ENCODE data around the gene PDIK1L.

PDIK1L gene

DNA sequence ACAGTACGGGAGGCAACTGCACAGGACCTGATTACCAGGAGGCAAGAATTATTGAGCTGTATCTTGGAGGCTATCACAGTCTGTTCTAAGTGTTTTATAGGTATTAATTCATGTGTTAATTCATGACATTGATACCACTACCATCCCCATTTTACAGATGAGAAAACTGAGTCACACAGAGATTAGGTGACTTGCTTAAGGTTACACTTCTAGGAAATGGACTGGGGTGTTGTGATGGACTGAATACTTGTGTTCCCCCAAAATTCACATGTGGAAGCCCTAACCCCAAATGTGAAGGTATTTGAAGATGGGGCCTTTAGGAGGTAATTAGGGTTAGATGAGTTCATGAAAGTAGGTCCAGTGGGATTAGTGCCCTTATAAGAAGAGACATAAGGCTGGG lies 34.1 kb upstream of the PDIK1L start:
- Histone ChIP-seq H3K9me3 (ENCODE audit: control insufficient read depth, insufficient read depth, low read length) (no peaks in the 10 kb centered on the region), H3K4me3 (ENCODE audit: low read depth, low read length) (no peak overlapping the region), H3K9ac (ENCODE audit: low read depth, low read length) (no peak overlapping the region), H3K36me3 (ENCODE audit: control insufficient read depth, insufficient read depth, low read length) (no peaks in the 10 kb centered on the region), H3K27ac (ENCODE audit: low read depth, low read length) (no peak overlapping the region), H3K4me1 (ENCODE audit: control insufficient read depth, insufficient read depth, low read length) (no peaks in the 10 kb centered on the region), H3K27me3 (ENCODE audit: control insufficient read depth, insufficient read depth, low read length) (no peaks in the 10 kb centered on the region; the same call in 1 of the 2 replicates)

- Histone ChIP-seq H3K4me3 (ENCODE audit: low read depth, low read length) (no peak overlapping the region), H3K36me3 (ENCODE audit: control insufficient read depth, insufficient read depth, low read length) (no peaks in the 10 kb centered on the region), H3K9ac (ENCODE audit: low read depth, low read length) (no peak overlapping the region), H3K9me3 (ENCODE audit: control insufficient read depth, insufficient read depth, low read length) (no peaks in the 10 kb centered on the region), H3K4me1 (ENCODE audit: control insufficient read depth, insufficient read depth, low read length) (no peaks in the 10 kb centered on the region), H3K27me3 (ENCODE audit: control insufficient read depth, insufficient read depth, low read length) (no peaks in the 10 kb centered on the region), H3K27ac (ENCODE audit: low read depth, low read length) (no peak overlapping the region)
Observed at GRCh38 chr1:26078286-26079177, 33.1 kb upstream of the PDIK1L start.

- no peak overlapping the region for H3K27ac ChIP-seq (ENCODE audit: low read depth, low read length)
Observed at GRCh38 chr1:26079178-26079563, 32.5 kb upstream of the PDIK1L start.

DNA sequence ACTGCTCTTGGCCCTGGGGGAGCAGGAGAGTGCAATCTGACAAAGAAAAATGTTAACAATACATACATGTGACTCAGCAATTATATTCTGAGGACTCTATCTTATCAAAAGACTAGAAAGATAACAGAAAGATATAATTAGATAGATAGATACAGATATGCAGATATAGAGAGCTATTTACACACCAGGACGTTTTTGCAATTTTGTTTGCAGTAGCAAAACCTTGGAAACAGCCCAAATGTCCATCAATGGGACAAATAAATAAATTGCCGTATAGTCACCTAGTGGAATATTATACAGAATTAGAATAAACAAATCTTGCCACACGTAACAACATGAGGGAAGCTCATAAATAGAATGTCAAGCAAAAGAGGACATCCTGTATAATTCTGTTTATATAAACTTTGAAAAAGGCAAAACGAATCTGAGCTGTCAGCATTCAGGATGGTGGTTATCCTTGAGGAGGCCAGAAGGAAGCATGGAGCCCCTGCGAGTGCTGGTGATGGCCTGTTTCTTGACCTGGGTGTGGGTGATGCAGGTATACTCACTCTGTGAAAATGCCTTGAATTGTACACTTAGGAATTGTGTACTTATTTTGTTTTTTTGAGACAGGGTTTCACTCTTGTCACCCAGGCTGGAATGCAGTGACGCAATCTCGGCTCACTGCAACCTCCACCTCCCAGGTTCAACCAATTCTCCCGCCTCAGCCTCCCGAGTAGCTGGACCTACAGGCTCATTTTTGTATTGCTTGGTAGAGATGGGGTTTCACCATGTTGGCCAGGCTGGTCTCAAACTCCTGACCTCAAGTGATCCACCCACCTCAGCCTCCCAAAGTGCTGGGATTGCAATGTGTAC lies 31.4 kb upstream of the PDIK1L start:
- Histone ChIP-seq H3K27me3 (ENCODE audit: control insufficient read depth, insufficient read depth, low read length) (no peaks in the 10 kb centered on the region), H3K4me3 (ENCODE audit: low read depth, low read length) (no peak overlapping the region), H3K4me1 (ENCODE audit: control insufficient read depth, insufficient read depth, low read length) (no peaks in the 10 kb centered on the region), H3K9me3 (ENCODE audit: control insufficient read depth, insufficient read depth, low read length) (no peaks in the 10 kb centered on the region), H3K27ac (ENCODE audit: low read depth, low read length) (no peak overlapping the region), H3K9ac (ENCODE audit: low read depth, low read length) (no peak overlapping the region), H3K36me3 (ENCODE audit: control insufficient read depth, insufficient read depth, low read length) (no peaks in the 10 kb centered on the region)

More at GRCh38 chr1:26079178-26079563, 32.5 kb upstream of the PDIK1L start:
- no peak overlapping the region for H3K4me3 ChIP-seq (ENCODE audit: low read depth, low read length)
- H3K36me3 ChIP-seq (ENCODE audit: control insufficient read depth, insufficient read depth, low read length) = no peaks in the 10 kb centered on the region
- H3K4me1 ChIP-seq (ENCODE audit: control insufficient read depth, insufficient read depth, low read length) = no peaks in the 10 kb centered on the region
- H3K9me3 ChIP-seq (ENCODE audit: control insufficient read depth, insufficient read depth, low read length) = no peaks in the 10 kb centered on the region
- H3K9ac ChIP-seq (ENCODE audit: low read depth, low read length) = no peak overlapping the region
- H3K27me3 ChIP-seq (ENCODE audit: control insufficient read depth, insufficient read depth, low read length) = no peaks in the 10 kb centered on the region

DNA sequence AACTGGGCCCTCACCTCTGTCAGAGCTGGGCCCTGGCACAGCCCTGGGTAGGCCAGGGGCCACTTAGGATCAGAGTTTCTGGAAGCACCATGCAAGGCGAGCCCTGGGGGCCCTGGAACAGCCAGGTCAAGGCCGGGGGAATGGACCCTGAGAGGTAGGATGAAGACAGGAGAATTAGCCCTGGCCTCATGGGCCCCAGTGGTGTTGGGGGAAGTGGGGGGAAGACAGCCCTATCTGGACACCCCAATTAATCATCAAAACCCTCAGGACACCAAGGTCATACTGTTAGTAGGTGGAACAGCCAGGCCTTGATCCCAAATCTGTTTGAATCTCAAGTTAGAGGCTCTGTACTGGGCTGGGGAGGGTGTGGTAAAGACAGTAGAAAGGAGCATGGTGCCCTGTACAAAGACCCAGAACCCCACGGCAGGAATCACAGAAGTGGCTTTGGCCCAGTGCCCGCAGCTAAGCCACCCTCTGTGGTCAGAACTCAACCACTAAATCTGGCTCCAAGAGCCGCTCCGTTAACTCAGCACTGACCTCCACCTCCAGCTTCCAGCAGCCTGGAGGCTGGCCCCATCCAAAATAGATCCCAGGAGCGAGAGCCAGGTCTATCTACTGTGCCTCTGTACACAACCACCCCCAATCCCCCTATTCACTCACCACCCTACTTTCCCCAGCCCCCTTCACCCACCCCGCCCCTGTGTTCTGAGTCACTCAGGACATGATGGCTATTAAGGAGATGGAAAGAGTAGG lies 30.2 kb upstream of the PDIK1L start:
- Histone ChIP-seq H3K9me3 (ENCODE audit: control insufficient read depth, insufficient read depth, low read length) (no peaks in the 10 kb centered on the region), H3K9ac (ENCODE audit: low read depth, low read length) (no peak overlapping the region), H3K27ac (ENCODE audit: low read depth, low read length) (no peak overlapping the region), H3K4me1 (ENCODE audit: control insufficient read depth, insufficient read depth, low read length) (no peaks in the 10 kb centered on the region), H3K27me3 (ENCODE audit: control insufficient read depth, insufficient read depth, low read length) (no peaks in the 10 kb centered on the region), H3K36me3 (ENCODE audit: control insufficient read depth, insufficient read depth, low read length) (no peaks in the 10 kb centered on the region), H3K4me3 (ENCODE audit: low read depth, low read length) (no peak overlapping the region)

DNA sequence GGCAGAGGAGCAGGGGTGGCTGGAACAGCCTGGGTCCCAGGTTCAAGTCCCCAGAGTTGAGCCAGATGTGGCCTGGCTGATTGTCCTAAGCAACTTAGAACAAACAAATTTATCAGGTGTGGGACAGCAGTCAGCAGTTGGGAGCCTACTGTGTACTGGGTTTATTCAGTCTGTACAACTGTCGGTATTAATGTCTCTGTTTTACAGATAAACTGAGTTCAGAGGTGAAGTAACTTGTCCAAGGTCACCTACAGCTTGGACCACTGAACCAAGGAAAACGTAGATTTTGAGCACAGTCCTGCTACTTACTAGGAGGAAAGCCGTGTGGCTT lies 29.6 kb upstream of the PDIK1L start:
- Histone ChIP-seq H3K27me3 (ENCODE audit: control insufficient read depth, insufficient read depth, low read length) (no peaks in the 10 kb centered on the region), H3K4me3 (ENCODE audit: low read depth, low read length) (no peak overlapping the region), H3K36me3 (ENCODE audit: control insufficient read depth, insufficient read depth, low read length) (no peaks in the 10 kb centered on the region), H3K27ac (ENCODE audit: low read depth, low read length) (no peak overlapping the region), H3K4me1 (ENCODE audit: control insufficient read depth, insufficient read depth, low read length) (no peaks in the 10 kb centered on the region), H3K9ac (ENCODE audit: low read depth, low read length) (no peak overlapping the region), H3K9me3 (ENCODE audit: control insufficient read depth, insufficient read depth, low read length) (no peaks in the 10 kb centered on the region)

GRCh38 chr1:26083208-26083607 lies 28.4 kb upstream of the PDIK1L start:
- Histone ChIP-seq H3K36me3 (ENCODE audit: control insufficient read depth, insufficient read depth, low read length) (no peaks in the 10 kb centered on the region), H3K9me3 (ENCODE audit: control insufficient read depth, insufficient read depth, low read length) (no peaks in the 10 kb centered on the region), H3K27ac (ENCODE audit: low read depth, low read length) (no peak overlapping the region), H3K4me3 (ENCODE audit: low read depth, low read length) (no peak overlapping the region), H3K4me1 (ENCODE audit: control insufficient read depth, insufficient read depth, low read length) (no peaks in the 10 kb centered on the region), H3K27me3 (ENCODE audit: control insufficient read depth, insufficient read depth, low read length) (no peaks in the 10 kb centered on the region), H3K9ac (ENCODE audit: low read depth, low read length) (no peak overlapping the region)

- Histone ChIP-seq H3K27me3 (ENCODE audit: control insufficient read depth, insufficient read depth, low read length) (no peaks in the 10 kb centered on the region), H3K9me3 (ENCODE audit: control insufficient read depth, insufficient read depth, low read length) (no peaks in the 10 kb centered on the region), H3K4me1 (ENCODE audit: control insufficient read depth, insufficient read depth, low read length) (no peaks in the 10 kb centered on the region), H3K36me3 (ENCODE audit: control insufficient read depth, insufficient read depth, low read length) (no peaks in the 10 kb centered on the region), H3K27ac (ENCODE audit: low read depth, low read length) (no peak overlapping the region), H3K4me3 (ENCODE audit: low read depth, low read length) (no peak overlapping the region), H3K9ac (ENCODE audit: low read depth, low read length) (no peak overlapping the region)
Observed at GRCh38 chr1:26084091-26084561, 27.5 kb upstream of the PDIK1L start.

DNA sequence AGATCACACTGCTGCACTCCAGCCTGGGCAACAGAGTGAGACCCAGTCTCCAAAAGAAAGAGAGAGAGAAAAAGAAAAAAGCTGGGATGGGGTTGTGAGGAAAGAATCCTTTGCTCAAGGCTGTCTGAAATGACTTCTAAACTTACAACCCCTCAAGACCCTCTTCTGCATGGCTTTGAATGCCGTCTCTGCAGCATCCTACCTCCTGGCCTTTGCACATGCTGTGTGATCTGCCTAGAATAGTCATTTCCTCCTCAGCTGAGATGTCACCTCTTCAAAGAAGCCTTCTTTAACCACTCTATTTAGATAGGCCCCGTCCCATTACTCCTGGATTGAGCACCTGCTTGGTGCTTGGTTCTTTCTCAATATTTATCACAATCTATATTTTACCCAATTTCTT lies 26.8 kb upstream of the PDIK1L start:
- no peaks in the 10 kb centered on the region for H3K36me3 ChIP-seq (ENCODE audit: control insufficient read depth, insufficient read depth, low read length)
- no peaks in the 10 kb centered on the region for H3K27me3 ChIP-seq (ENCODE audit: control insufficient read depth, insufficient read depth, low read length)
- H3K4me3 ChIP-seq (ENCODE audit: low read depth, low read length) = no peak overlapping the region
- H3K4me1 ChIP-seq (ENCODE audit: control insufficient read depth, insufficient read depth, low read length) = no peaks in the 10 kb centered on the region
- no peaks in the 10 kb centered on the region for H3K9me3 ChIP-seq (ENCODE audit: control insufficient read depth, insufficient read depth, low read length)
- H3K9ac ChIP-seq (ENCODE audit: low read depth, low read length) = no peak overlapping the region
- no peak overlapping the region for H3K27ac ChIP-seq (ENCODE audit: low read depth, low read length)

DNA sequence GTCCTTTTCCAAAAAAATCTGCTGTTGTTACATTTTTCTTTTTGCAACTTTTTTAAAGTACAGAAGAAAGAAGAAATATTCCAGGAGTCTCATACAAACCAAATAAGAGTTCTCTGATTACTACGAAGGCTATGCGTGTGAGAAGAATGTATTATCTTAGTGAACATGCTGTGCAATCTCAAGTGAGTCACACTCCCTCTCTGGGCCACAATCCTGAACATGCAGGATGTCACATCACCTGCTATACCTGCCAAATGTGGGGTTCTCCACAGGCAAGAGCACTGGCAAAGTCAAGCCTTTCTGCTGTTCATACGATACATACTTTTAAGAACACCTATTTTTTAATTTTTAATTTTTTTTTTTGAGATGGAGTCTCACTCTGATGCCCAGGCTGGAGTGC lies 22.5 kb upstream of the PDIK1L start:
- H3K36me3 ChIP-seq (ENCODE audit: control insufficient read depth, insufficient read depth, low read length) = no peaks in the 10 kb centered on the region

More for the DNA sequence above, 22.5 kb upstream of the PDIK1L start:
- Histone ChIP-seq H3K4me1 (ENCODE audit: control insufficient read depth, insufficient read depth, low read length) (peaks cover 10% of the 10 kb centered on the region), H3K9ac (ENCODE audit: low read depth, low read length) (no peak overlapping the region), H3K9me3 (ENCODE audit: control insufficient read depth, insufficient read depth, low read length) (no peaks in the 10 kb centered on the region), H3K27ac (ENCODE audit: low read depth, low read length) (no peak overlapping the region), H3K4me3 (ENCODE audit: low read depth, low read length) (no peak overlapping the region), H3K27me3 (ENCODE audit: control insufficient read depth, insufficient read depth, low read length) (peaks cover 6% of the 10 kb centered on the region)

Measured in HUES48 (cell line).